22Rv1 (cell line): ENCODE data around the gene PDZD7.

ENCODE experiments used
- H3K27ac ChIP-seq: fragments of 450-650 bp; 2 replicates; pipeline ENCODE4 v1.5.1; 2017
- ZFX ChIP-seq: fragments of 450-650 bp; IDR thresholded peaks from 2 replicates; pipeline ENCODE4 v1.6.1; 2017; ENCODE audit warnings: antibody characterized with exemption, borderline replicate concordance
- TF ChIP-seq, protein P1 (sequence below): fragments of 450-650 bp; IDR thresholded peaks from 2 replicates; pipeline ENCODE4 v1.5.1; 2017; ENCODE audit warnings: mild to moderate bottlenecking

PDZD7 gene

DNA sequence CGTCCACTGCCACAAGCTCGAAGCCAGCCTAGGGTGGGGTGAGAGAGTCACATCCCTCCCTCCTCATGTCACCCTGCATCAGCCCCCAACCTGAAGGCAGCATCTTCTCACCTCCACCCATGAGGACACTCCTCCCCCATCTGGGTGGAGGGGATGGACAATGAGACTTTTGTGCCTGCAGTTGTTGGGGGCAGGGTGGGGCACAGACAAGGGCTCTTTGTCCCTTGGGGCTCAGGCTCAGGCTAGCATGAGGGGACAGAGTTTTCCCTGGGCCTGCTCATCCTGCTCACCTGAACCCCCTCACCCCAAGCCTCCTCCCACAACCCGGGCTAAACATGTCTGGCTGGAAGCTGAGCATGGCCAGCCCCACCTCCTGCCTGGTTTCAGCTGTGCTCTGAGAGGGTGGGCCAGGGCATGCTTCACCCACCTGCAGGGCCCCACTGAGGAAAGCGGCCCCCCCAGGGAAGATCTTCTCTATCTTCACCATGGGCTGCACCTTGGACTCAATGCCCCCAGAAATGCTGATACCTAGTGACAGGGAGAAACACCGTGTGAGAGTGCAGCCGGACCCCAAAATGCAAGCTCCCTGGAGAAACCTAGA, 22.0 kb downstream of the PDZD7 start:
- no peak for TF ChIP-seq ZFX
- TF ChIP-seq, protein P1, sequence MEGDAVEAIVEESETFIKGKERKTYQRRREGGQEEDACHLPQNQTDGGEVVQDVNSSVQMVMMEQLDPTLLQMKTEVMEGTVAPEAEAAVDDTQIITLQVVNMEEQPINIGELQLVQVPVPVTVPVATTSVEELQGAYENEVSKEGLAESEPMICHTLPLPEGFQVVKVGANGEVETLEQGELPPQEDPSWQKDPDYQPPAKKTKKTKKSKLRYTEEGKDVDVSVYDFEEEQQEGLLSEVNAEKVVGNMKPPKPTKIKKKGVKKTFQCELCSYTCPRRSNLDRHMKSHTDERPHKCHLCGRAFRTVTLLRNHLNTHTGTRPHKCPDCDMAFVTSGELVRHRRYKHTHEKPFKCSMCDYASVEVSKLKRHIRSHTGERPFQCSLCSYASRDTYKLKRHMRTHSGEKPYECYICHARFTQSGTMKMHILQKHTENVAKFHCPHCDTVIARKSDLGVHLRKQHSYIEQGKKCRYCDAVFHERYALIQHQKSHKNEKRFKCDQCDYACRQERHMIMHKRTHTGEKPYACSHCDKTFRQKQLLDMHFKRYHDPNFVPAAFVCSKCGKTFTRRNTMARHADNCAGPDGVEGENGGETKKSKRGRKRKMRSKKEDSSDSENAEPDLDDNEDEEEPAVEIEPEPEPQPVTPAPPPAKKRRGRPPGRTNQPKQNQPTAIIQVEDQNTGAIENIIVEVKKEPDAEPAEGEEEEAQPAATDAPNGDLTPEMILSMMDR, result no peak
- H3K27ac ChIP-seq, result no peak overlapping the region

DNA sequence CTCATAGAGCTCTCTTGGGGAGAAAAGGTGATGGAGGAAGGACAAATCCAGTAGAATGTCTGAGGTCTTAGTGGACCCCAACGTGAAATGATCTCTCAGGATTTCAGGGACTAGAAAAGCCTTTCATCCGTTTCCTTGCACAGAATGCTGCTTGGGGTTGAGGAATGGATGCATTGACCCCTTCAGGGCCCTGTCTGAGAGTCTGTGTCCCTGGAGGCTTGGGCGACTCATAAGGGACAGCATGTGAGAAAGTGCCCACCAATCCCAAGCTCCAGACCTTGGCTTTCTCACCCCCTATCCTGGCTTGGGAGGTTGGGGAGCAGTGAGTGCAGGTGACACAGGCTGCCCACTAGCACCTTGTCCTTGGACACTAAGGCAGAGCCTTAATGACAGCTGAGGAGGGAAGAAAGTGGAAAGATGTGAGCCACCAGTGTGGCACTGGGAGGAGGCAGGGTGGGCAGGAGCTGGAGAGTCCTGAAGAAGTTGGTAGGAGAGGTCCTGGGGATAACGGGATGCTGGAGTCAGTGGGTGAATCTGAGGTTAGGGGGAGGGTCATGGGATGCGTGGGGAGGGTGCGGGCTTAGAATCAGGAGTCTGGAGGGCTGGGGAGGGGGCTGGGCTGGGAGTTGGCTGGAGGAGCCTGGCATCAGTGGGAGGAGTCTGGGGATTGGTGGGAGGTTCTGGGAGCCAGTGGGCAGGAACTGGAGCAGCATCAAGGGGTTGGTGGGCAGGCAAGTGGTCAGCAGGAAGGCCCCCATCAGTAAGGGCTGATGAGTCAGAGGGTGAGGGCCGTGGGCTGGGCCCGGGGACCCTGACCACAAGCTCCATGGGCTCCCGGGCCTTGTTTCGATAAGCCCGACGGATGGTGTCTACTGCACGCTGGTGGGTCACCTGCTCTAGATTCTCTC, 22.8 kb downstream of the PDZD7 start:
- H3K27ac ChIP-seq, result no peak overlapping the region
- TF ChIP-seq ZFX, result no peak
- TF ChIP-seq, protein P1, result no peak

DNA sequence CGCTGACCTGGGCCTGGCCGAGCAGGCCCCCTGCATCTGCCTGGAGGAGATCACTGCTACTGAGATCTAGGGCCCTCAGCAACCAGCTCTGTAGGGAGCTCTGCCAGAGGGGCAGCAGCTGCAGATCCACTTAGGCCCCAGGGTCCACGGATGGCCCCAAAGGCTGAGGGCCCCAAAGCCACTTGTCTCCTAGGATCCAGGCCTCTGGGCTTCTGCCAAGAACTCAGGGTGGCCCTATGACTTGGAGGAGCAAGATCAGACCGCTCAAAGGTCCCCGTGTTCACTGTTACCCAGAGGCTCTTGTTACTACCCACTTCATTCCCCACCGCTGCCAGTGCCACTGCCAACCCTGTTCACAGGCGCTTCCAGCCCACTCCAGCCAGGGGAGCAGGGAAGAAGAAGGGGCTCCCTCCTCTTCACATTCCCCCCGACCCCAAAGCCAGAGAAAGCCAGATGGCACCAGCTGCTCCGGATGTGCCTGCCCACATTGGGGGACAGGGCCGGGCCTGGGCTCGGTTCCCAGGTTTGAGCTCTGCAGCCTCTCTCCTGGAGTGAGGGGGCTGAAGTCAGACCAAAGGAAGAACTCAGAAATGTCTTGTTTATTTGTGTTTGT, 23.7 kb downstream of the PDZD7 start:
- no peak overlapping the region for H3K27ac ChIP-seq
- TF ChIP-seq, protein P1, result no peak
- TF ChIP-seq ZFX, result no peak

DNA sequence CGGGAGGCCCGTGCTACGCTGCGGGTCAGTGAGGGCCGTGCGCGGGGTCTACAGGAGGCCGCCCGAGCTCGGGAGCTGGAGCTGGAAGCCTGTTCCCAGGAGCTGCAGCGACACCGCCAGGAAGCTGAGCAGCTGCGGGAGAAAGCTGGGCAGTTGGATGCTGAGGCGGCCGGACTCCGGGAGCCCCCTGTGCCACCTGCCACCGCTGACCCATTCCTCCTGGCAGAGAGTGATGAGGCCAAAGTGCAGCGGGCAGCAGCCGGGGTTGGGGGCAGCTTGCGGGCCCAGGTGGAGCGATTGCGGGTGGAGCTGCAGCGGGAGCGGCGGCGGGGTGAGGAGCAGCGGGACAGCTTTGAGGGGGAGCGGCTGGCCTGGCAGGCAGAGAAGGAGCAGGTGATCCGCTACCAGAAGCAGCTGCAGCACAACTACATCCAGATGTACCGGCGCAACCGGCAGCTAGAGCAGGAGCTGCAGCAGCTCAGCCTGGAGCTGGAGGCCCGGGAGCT, 24.3 kb downstream of the PDZD7 start:
- TF ChIP-seq, protein P1, result no peak
- no peak for TF ChIP-seq ZFX
- no peak overlapping the region for H3K27ac ChIP-seq

DNA sequence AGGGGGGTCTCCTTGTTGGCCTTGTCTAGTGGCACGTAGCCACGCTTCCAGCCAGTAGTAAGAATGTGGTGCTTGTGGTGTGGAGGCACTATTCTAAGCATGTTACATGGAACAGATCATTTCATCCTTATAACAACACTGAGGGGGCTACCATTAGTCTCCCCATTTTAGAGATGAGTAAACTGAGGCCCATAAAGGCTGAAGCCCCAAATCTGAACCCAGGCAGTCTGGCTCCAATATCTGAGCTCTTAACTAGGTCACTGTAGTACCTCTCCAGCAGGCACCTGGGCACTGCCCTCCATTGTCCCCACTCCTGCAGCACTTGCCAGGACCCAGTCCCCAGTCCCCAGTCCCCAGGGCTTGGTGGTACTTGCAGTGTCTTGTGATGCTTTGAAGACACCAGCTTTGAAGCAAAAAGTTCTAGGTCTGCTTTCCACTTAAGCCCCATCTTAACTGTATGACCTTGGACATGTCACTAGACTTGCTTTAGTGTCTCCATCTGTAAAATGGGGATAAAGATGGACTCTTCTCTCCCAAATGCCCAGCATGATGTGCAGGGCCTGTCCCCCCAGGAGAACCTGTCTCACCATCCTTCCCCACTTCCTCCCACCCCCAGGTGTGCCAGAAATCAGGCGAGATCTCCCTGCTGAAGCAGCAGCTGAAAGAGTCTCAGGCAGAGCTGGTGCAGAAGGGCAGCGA, 24.9 kb downstream of the PDZD7 start:
- H3K27ac ChIP-seq, result no peak overlapping the region
- TF ChIP-seq, protein P1, result no peak
- no peak for TF ChIP-seq ZFX

DNA sequence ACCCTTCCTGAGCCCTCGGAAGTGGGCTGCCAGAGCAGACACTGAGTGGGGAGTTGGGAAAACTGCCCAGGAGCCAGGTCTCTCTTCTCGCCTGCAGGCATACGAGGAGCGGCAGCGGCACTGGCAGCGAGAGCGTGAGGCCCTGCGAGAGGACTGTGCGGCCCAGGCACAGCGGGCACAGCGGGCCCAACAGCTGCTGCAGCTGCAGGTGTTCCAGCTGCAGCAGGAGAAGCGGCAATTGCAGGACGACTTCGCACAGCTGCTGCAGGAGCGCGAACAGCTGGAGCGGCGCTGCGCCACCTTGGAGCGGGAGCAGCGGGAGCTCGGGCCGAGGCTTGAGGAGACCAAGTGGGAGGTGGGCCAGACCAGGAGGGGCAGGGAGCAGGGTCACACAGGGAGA, 25.6 kb downstream of the PDZD7 start:
- TF ChIP-seq, protein P1, result no peak
- no peak for TF ChIP-seq ZFX
- no peak overlapping the region for H3K27ac ChIP-seq
